Amniotic stem cell (primary cell): Measurements from ENCODE around the gene PCDHB15.
"Not testable (repeated sequence)": the region's sequence is repeated elsewhere in the genome, so short reads cannot be mapped to it uniquely, and the experiment has no call there.

Source experiments
- DNase-seq: peaks from one replicate; lab custom pipeline; 2025; lab: John Stamatoyannopoulos, UW

The PCDHB15 gene

GRCh38 chr5:141247434-141247833 lies 2.2 kb downstream of the PCDHB15 start:
- DNase-seq, result not testable (repeated sequence)

- no peak for DNase-seq
Observed at GRCh38 chr5:141250576-141250975, 5.4 kb downstream of the PCDHB15 start.

- no peak for DNase-seq
Observed at GRCh38 chr5:141258464-141258863, 13.3 kb downstream of the PCDHB15 start.

GRCh38 chr5:141258948-141259347 lies 13.8 kb downstream of the PCDHB15 start:
- no peak for DNase-seq

GRCh38 chr5:141260458-141261237 lies 15.5 kb downstream of the PCDHB15 start:
- DNase-seq, result no peak

GRCh38 chr5:141261238-141261546 lies 16.0 kb downstream of the PCDHB15 start:
- DNase-seq, result no peak

- DNase-seq, result no peak
Observed at GRCh38 chr5:141269195-141269594, 24.0 kb downstream of the PCDHB15 start.

- DNase-seq, result no peak
Observed at GRCh38 chr5:141272906-141273305, 27.7 kb downstream of the PCDHB15 start.

GRCh38 chr5:141298376-141298775 lies 53.2 kb downstream of the PCDHB15 start:
- DNase-seq, result no peak
